Thyroid gland (tissue), 4 donors: Measurements from ENCODE around the gene UBL5.

ENCODE experiments used
- CTCF ChIP-seq, 6 experiments: fragments of 200-600 bp in 3 of 6; fragments of 450-650 bp in 3 of 6; sonication (generic) in 3 of 6; IDR thresholded peaks; one replicate each; pipeline ENCODE4 v1.5.1; 2016 to 2019; ENCODE audit warnings: antibody characterized with exemption in 6 of 6, mild to moderate bottlenecking in 2 of 6, inconsistent platforms in 1 of 6, moderate library complexity in 1 of 6
- POLR2A ChIP-seq, 2 donors: fragments of 450-650 bp; IDR thresholded peaks; one replicate each; pipeline ENCODE4 v1.6.1; 2017; ENCODE audit warnings: antibody characterized with exemption in 2 of 2, mild to moderate bottlenecking in 2 of 2, moderate library complexity in 1 of 2

- TF ChIP-seq CTCF (IDR thresholded peaks at IDR 0.05) = no peak
- no peak for TF ChIP-seq POLR2A (IDR thresholded peaks at IDR 0.05)
These were observed 32.7 kb downstream of the UBL5 start for GRCh38 chr19:9860407-9860806.
